Fibroblast of mammary gland (primary cell): ENCODE measurements around the gene ABCC5.

Source experiments
- DNase-seq: peaks from one replicate; pipeline ENCODE4 v3.0.0-alpha.2; 2010; ENCODE audit warnings: low read depth
- H3K4me3 ChIP-seq: 2 replicates; pipeline ENCODE4 v1.5.1; 2011; ENCODE audit warnings: low read depth, mild to moderate bottlenecking, low read length, moderate library complexity; ENCODE audit not compliant: control insufficient read depth
- TF ChIP-seq, protein P1 (sequence below): conservative IDR thresholded peaks from 2 replicates; pipeline ENCODE4 v1.5.1; 2011; ENCODE audit warnings: low read depth, low read length, inconsistent platforms; ENCODE audit not compliant: control insufficient read depth, insufficient read depth

Gene ABCC5

DNA sequence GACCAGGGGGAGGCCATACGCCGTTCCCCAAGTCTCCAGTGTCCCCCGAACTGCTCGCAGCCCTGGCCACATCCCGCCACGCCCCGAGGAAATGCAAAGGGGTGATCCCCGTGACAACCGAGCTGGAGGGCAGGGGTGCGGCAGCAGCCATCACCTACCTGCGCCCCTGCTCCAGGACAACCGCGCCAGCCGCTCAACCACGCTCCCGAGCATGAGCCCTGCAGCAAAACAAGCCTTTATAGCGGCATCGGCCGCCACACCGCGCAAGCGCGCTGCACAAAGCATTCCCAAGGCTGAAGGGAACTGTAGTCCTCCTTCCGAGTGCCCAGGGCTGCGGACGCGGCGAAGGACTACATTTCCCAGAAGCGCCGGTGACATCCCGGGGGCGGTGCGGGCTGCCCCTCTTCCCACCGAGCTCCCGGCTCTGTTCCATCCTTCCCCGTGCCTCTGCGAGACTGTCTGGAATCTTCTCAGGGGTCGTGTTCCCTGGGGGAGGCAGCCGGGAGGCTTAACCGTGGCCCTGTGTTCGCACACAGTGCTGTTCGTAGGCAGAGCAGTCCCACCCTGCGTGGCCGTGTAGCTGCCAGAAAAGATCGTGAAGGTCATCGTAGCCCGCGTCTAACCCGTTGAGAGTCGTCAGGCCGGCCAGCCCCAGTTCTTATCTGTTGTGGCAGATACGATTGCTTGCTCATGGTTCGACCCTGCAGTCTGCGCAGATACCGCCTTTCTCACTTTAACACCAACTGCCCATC lies at the start of gene ABCC5:
ABCC5 (minus strand) TSS at position 213 of the 752 bp plus-strand sequence. CDS start 3,492 bp downstream, outside the sequence.
- DNase-seq, result peak; percentile 88
- peak within 1 kb of the TSS; percentile 98 for H3K4me3 ChIP-seq
- TF ChIP-seq, protein P1, sequence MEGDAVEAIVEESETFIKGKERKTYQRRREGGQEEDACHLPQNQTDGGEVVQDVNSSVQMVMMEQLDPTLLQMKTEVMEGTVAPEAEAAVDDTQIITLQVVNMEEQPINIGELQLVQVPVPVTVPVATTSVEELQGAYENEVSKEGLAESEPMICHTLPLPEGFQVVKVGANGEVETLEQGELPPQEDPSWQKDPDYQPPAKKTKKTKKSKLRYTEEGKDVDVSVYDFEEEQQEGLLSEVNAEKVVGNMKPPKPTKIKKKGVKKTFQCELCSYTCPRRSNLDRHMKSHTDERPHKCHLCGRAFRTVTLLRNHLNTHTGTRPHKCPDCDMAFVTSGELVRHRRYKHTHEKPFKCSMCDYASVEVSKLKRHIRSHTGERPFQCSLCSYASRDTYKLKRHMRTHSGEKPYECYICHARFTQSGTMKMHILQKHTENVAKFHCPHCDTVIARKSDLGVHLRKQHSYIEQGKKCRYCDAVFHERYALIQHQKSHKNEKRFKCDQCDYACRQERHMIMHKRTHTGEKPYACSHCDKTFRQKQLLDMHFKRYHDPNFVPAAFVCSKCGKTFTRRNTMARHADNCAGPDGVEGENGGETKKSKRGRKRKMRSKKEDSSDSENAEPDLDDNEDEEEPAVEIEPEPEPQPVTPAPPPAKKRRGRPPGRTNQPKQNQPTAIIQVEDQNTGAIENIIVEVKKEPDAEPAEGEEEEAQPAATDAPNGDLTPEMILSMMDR, result no peak

DNA sequence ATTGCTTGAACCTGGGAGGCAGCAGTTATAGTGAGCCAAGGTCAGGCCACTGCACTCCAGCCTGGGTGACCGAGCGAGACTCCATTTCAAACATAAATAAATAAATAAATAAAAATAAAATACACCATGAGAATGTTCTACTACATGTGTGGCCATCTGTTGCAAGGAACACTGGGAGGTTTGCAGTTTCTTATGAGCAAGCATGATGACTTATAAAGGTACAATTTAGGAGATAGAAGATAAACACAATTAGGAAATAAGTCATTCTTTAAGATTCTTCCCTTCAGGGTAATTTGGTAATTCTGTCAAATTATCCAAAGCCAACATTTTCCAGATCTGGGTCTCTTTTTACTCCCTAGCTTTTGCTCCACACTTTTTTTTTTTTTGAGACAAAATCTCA lies 48.5 kb upstream of the ABCC5 start:
- TF ChIP-seq, protein P1, result no peak
- DNase-seq, result peak; percentile 30
- no peak overlapping the region for H3K4me3 ChIP-seq

DNA sequence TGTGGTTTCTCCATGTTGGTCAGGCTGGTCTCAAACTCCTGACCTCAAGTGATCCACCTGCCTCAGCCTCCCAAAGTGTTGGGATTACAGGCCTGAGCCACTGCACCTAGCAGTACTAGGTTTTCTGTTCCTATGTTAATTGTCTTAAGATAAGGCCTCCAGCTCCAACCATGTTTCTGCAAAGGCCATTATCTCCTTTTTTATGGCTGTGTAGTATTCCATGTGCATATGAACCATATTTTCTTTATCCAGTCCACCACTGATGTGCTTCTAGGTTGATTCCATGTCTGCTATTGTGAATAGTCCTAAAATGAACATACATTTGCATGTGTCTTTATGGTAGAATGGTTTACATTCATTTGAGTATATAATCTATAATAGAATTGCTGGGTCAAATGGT lies 45.0 kb upstream of the ABCC5 start:
- TF ChIP-seq, protein P1, result no peak
- DNase-seq, result no peak
- H3K4me3 ChIP-seq, result no peak overlapping the region

DNA sequence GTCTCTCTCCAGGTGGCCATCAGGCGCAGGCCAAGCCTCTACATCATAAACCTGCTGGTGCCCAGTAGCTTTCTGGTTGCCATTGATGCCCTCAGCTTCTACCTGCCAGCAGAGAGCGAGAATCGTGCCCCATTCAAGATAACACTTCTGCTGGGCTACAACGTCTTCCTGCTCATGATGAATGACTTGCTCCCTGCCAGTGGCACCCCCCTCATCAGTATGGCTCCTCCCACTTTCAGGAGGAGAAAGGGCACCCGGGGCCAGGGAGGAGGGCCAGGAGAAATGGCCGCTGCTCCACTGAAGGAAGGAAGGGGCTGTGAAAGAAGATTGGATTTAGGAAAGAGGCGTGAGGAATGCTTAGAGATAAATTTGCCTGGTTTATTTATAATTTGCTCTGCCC lies 41.7 kb upstream of the ABCC5 start:
- TF ChIP-seq, protein P1, result no peak
- no peak overlapping the region for H3K4me3 ChIP-seq
- DNase-seq, result no peak

DNA sequence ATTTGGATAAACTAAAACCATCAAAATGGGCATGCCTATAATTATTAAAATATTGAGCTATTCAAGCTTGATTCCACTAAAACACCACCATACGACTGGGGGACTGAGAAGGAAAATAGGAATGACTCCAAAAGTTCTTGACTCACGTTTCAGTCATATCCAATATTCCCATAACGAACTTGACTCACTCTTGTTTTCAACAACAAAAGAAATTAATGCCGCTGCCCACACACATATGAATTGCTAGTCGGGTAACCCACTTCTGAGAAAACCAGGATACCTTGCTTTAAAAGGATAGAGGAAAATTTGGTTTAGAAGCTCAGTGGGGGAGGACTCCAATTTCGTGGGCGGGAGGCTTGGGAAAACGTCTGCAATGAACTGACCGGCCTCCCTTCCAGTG lies 40.3 kb upstream of the ABCC5 start:
- TF ChIP-seq, protein P1, result no peak
- H3K4me3 ChIP-seq, result no peak overlapping the region
- DNase-seq, result peak; percentile 95

DNA sequence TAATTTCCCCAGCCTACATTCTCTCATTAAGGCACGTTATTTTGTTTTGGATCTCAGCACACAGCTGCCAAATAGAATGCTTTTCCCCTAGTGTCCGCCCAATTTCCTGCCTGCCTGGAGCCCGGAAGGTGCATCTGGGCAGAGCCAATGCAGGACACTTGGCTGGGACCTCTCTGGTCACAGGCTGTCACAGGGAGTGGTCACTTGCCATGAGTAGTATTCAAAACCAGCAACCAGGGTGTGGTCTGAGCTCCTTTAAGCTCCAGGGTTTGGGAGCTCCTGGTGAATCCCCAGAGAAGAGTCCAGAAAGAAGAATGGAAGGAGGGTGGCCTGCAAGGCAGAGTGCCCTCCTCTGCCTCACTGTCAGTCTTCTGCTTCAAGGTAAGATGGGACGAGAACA lies 35.1 kb upstream of the ABCC5 start, which contains the start of gene HTR3C:
HTR3C (plus strand) TSS at position 281 of the 400 bp plus-strand sequence; CDS start at position 315, 34 bp downstream.
- H3K4me3 ChIP-seq, result no peak within 1 kb of the TSS
- TF ChIP-seq, protein P1, result no peak
- DNase-seq, result no peak
